ENCODE results near the gene NFE2L1.

NFE2L1 gene

GRCh38 chr17:48081858-48082257 is 33.7 kb downstream of the NFE2L1 start:
- in situ Hi-C loops (cut with MboI; ENCODE audit: low sequenced_read_pairs, unreplicated experiment), result no loop called here

GRCh38 chr17:48084932-48085331 is 36.8 kb downstream of the NFE2L1 start:
- in situ Hi-C loops (cut with MboI; ENCODE audit: low sequenced_read_pairs, unreplicated experiment), result loop anchor here (5.0 kb wide), 1 partner anchor 42 kb away; no protein-coding TSS in a partner anchor
- TF ChIP-seq, protein P1, sequence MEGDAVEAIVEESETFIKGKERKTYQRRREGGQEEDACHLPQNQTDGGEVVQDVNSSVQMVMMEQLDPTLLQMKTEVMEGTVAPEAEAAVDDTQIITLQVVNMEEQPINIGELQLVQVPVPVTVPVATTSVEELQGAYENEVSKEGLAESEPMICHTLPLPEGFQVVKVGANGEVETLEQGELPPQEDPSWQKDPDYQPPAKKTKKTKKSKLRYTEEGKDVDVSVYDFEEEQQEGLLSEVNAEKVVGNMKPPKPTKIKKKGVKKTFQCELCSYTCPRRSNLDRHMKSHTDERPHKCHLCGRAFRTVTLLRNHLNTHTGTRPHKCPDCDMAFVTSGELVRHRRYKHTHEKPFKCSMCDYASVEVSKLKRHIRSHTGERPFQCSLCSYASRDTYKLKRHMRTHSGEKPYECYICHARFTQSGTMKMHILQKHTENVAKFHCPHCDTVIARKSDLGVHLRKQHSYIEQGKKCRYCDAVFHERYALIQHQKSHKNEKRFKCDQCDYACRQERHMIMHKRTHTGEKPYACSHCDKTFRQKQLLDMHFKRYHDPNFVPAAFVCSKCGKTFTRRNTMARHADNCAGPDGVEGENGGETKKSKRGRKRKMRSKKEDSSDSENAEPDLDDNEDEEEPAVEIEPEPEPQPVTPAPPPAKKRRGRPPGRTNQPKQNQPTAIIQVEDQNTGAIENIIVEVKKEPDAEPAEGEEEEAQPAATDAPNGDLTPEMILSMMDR (IDR thresholded peaks at IDR 0.05; ENCODE audit: borderline replicate concordance, control extremely low read depth, extremely low read depth, insufficient read depth, missing control alignments), result no peak
- DNase-seq (ENCODE audit: low spot score), result no peak

More at GRCh38 chr17:48081858-48082257, 33.7 kb downstream of the NFE2L1 start:
- DNase-seq (ENCODE audit: low spot score), result no peak
- TF ChIP-seq, protein P1 (IDR thresholded peaks at IDR 0.05; ENCODE audit: borderline replicate concordance, control extremely low read depth, extremely low read depth, insufficient read depth, missing control alignments), result no peak

GRCh38 chr17:48093341-48094045 is 45.3 kb downstream of the NFE2L1 start:
- no peak for DNase-seq (ENCODE audit: low spot score)
- TF ChIP-seq, protein P1 (IDR thresholded peaks at IDR 0.05; ENCODE audit: borderline replicate concordance, control extremely low read depth, extremely low read depth, insufficient read depth, missing control alignments), result no peak
- in situ Hi-C loops (cut with MboI; ENCODE audit: low sequenced_read_pairs, unreplicated experiment), result no loop called here

DNA sequence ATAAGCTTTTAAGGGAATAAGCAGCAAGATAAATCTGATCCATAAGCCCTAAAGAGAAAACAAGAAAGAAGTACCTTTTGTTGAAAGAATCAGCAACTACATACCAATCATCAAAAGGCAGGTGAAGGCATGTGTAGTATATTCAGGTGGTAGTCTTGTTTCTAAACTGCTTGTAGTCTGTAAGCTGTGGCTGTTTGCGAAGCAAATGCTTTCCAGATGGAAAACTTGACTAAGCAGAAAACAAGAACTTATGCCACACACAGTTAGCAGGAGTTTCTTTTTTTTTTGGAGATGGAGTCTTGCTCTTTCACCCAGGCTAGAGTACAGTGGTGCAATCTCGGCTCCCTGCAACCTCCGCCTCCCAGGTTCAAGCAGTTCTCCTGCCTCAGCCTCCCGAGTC is 47.5 kb downstream of the NFE2L1 start:
- in situ Hi-C loops (cut with MboI; ENCODE audit: low sequenced_read_pairs, unreplicated experiment), result no loop called here
- DNase-seq (ENCODE audit: low spot score), result no peak
- TF ChIP-seq, protein P1 (IDR thresholded peaks at IDR 0.05; ENCODE audit: borderline replicate concordance, control extremely low read depth, extremely low read depth, insufficient read depth, missing control alignments), result no peak

DNA sequence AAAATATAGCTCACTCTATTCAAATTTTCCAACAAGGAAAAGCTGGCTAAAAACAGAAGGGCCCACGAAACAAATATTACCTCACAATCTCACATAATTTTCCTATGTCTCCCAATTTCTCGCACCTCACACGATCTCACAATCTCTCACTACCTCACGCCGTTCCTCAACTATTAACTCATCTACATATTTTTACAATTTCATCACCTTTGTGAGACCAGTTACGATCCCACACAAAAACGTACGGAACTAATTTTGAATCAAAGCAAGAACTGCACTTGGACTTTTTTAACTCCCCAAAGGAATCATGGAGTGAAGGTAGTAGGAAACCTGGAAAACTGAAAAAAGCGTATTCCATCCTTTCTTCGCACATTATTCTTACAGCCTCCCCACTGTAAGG is 52.0 kb downstream of the NFE2L1 start:
- in situ Hi-C loops (cut with MboI; ENCODE audit: low sequenced_read_pairs, unreplicated experiment), result no loop called here
- TF ChIP-seq, protein P1 (IDR thresholded peaks at IDR 0.05; ENCODE audit: borderline replicate concordance, control extremely low read depth, extremely low read depth, insufficient read depth, missing control alignments), result no peak
- DNase-seq (ENCODE audit: low spot score), result no peak

- DNase-seq (ENCODE audit: low spot score), result no peak
- TF ChIP-seq, protein P1 (IDR thresholded peaks at IDR 0.05; ENCODE audit: borderline replicate concordance, control extremely low read depth, extremely low read depth, insufficient read depth, missing control alignments), result no peak
- in situ Hi-C loops (cut with MboI; ENCODE audit: low sequenced_read_pairs, unreplicated experiment), result no loop called here
Measured at GRCh38 chr17:48100591-48101011, 52.4 kb downstream of the NFE2L1 start.
